Tongue (tissue), 2 donors: ENCODE data around the gene HAUS8. TPM values are rescaled to one million over a fixed set of nuclear protein-coding genes. Genes with fewer than 3 reads are reported as not detected.
"Not testable (repeated sequence)": the region's sequence is repeated elsewhere in the genome, so short reads cannot be mapped to it uniquely, and the experiment has no call there.

Experiments
- DNase-seq: peaks from one replicate; pipeline ENCODE4 v3.0.0-alpha.2; 2015
- total RNA-seq: library from RNA; depleted of rRNA; stranded (reverse); fragments of >200 nt; gene quantifications from one replicate; pipeline ENCODE4 v1.2.3, GENCODE V29; 2014

The HAUS8 gene, protein sequence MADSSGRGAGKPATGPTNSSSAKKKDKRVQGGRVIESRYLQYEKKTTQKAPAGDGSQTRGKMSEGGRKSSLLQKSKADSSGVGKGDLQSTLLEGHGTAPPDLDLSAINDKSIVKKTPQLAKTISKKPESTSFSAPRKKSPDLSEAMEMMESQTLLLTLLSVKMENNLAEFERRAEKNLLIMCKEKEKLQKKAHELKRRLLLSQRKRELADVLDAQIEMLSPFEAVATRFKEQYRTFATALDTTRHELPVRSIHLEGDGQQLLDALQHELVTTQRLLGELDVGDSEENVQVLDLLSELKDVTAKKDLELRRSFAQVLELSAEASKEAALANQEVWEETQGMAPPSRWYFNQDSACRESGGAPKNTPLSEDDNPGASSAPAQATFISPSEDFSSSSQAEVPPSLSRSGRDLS
- 5.1 TPM for total RNA-seq

- peak; percentile 100 for DNase-seq
These were observed at the start of gene HAUS8, which contains the start of gene MYO9B for GRCh38 chr19:17075035-17075863. Gene HAUS8, minus strand, starts transcription at chr19:17075452. Its CDS starts 30 bp downstream, at chr19:17075422. Gene MYO9B, plus strand, starts transcription at chr19:17075777. Its CDS starts 25,941 bp downstream, at chr19:17101718.

GRCh38 chr19:17124025-17124424 is 48.8 kb upstream of the HAUS8 start:
- no peak for DNase-seq

DNA sequence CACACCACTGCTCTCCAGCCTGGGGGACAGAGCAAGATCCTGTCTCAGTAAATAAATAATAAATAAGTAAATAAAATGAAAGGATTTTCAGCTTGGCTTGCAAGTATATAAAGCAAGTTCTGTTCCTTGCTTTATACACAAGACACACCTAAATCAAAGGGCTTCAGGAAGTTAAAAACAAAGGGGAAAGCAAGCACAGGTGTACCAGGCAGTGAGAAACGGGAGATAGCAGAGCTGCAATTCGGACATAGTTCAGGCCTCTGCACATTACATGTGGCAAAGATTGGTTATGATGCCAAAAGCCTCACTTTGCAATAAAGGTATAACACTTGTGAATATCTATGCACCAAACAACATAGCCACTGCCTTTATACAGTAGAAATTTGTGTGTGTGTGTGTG is 47.8 kb upstream of the HAUS8 start:
- DNase-seq, result no peak

- no peak for DNase-seq
These were observed 46.6 kb upstream of the HAUS8 start for GRCh38 chr19:17121736-17122293.

- no peak for DNase-seq
These were observed 43.7 kb upstream of the HAUS8 start for GRCh38 chr19:17118957-17119356.

DNA sequence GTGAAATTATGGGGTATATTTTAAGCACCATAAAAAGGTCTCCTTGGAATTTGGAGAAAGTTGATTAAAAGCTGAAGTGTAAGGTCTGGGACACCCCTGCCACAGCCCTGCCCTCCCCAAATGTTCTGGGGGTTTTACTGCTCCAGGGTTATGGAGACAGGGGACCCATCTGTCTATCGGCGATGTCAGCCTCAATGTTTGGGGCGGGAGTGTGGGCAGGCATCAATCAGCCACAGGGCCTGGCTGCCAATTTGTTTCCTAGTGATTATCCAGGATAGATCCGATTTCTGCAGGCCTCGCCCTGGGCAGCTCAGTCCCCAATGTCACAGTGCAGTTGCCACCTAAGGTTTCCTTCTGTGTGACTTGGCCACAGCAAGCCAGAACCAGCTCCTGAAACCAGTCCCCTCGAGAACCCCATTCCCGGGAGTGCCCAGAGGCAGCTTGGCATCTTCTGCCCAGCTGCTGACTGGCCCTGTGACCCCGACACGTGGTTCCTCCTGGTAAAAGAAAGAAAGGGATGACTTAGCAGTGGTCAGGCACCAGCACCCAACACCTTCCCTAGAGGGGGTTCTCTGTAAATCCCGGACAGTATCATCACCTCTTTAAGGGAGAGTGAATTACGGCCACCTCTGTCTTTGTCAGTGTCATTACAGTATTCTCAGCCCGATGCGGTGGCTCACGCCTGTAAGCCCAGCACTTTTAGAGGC is 41.9 kb upstream of the HAUS8 start:
- DNase-seq, result no peak

GRCh38 chr19:17114414-17114831 is 39.2 kb upstream of the HAUS8 start:
- DNase-seq, result peak; percentile 60

- no peak for DNase-seq
These were observed 38.0 kb upstream of the HAUS8 start for GRCh38 chr19:17113127-17113785.

- DNase-seq, result no peak
These were observed 37.4 kb upstream of the HAUS8 start for GRCh38 chr19:17112700-17113099.

- DNase-seq, result no peak
These were observed 37.0 kb upstream of the HAUS8 start for GRCh38 chr19:17112271-17112670.

GRCh38 chr19:17111766-17112165 is 36.5 kb upstream of the HAUS8 start:
- DNase-seq, result no peak

- no peak for DNase-seq
These were observed 35.3 kb upstream of the HAUS8 start for GRCh38 chr19:17110599-17110966.

DNA sequence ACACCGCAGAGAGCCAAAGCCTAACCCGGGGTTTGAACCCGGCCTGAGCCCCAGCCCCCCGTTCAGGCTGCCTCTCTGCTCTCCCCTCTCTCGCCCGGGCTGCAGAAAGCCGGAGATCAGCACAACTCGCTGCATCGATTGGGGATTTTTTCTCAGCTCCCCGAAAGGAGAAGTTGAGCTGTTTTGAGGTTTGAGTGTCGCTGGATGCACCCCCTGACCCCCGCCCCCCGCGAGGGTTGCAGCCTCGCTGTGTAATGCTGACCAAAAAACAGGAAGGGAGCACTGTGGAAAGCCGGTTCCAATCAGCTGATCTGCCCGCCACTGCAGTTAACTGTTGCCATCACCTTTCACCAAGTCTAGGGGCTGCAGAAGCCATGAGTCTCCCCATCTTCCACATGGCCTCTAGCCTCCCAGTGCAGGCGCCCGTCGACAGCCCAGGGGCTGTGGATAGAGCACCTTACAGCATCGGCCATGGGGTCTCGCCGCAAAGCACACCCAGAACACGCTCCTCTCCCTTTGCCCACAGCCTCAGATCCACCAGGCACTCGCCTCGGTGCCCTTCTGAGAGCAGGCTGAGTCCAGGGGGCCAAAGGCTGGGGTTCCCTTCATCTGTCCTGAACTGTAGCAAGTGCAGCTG is 34.8 kb upstream of the HAUS8 start:
- peak; percentile 13 for DNase-seq

GRCh38 chr19:17109300-17109699 is 34.0 kb upstream of the HAUS8 start:
- no peak for DNase-seq

DNA sequence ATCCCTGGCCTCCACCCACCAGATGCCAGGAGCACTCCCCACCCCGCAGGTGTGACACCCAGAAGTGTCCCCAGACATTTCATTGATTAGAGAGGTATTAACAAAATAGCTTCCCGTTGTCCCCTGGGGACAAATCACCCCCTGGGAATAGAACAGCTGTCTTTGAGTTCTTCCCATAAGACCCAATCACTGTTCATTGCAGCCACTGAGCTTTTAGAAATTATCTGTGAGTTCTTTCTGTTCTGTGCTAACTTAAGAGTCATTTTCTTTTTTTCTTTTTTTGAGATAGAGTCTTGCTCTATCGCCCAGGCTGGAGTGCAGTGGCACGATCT is 33.2 kb upstream of the HAUS8 start:
- DNase-seq, result no peak

- DNase-seq, result peak; percentile 76
These were observed 32.5 kb upstream of the HAUS8 start for GRCh38 chr19:17107546-17108452.

- DNase-seq, result not testable (repeated sequence)
These were observed 31.7 kb upstream of the HAUS8 start for GRCh38 chr19:17106964-17107363.

DNA sequence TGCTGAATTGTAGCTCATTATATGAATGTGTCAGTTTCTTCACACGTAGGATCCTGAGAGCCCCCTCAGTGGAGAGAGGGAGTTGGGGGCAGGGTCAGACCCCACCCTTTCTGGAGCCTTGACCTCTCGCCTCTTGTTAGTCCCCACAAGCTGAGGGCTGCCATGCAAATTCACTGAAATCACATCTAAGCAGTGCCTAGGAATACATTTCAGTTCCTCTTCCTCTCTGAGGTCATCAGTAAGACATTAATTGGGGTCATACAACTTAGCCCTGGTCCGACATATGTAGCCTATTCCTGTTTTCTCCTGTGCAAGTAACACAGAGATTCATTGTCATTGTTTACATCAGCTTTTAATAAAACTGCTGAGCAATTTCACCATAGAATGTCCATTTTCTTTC is 30.3 kb upstream of the HAUS8 start:
- DNase-seq, result no peak

DNA sequence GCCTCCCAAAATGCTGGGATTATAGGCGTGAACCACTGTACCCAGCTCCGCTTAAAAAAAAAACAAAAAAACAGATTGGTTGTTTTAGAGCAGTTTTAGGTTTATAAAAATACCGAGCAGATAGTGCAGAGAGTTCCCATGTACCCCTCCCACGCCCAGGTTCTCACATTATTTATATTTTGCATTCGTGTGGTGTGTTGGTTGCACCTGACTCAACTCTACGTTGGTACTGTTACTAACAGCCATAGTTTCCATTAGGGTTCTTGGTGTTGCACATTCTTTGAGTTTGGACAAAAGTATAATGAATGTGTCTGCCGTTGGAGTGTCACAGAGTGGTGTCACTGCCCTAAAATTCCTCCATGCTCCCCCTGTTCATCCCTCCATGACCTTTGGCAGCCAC is 29.4 kb upstream of the HAUS8 start:
- no peak for DNase-seq

GRCh38 chr19:17103177-17103576 is 27.9 kb upstream of the HAUS8 start:
- no peak for DNase-seq
